HG02973 (cell line): Measurements from ENCODE around the gene KRTCAP2.
A peak's percentile ranks its signal among the peaks of the same experiment; 100 is the strongest.
"Not testable (repeated sequence)": the region's sequence is repeated elsewhere in the genome, so short reads cannot be mapped to it uniquely, and the experiment has no call there.

Source experiments
- ATAC-seq: cut with Tn5 transposase; IDR thresholded peaks from one replicate; pipeline ENCODE4 v1.9.1; 2021; ENCODE audit warnings: moderate library complexity; ENCODE audit not compliant: unreplicated experiment

KRTCAP2 gene

DNA sequence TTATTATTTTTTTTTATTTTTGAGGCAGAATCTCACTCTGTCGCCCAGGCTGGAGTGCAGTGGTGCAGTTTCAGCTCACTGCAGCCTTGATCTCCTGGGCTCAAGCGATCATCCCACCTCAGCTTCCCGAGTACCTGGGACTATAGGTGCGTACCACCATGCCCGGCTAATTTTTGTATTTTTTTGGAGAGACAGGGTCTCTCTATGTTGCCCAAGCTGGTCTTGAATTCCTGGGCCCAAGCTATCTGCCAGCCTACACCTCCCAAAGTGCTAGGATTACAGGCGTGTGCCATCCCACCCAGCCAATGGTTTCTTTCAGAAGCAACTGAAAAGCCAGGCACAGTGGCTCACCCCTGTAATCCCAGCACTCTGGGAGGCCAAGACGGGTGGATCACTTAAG lies 2.3 kb downstream of the KRTCAP2 start:
- ATAC-seq: no peak

DNA sequence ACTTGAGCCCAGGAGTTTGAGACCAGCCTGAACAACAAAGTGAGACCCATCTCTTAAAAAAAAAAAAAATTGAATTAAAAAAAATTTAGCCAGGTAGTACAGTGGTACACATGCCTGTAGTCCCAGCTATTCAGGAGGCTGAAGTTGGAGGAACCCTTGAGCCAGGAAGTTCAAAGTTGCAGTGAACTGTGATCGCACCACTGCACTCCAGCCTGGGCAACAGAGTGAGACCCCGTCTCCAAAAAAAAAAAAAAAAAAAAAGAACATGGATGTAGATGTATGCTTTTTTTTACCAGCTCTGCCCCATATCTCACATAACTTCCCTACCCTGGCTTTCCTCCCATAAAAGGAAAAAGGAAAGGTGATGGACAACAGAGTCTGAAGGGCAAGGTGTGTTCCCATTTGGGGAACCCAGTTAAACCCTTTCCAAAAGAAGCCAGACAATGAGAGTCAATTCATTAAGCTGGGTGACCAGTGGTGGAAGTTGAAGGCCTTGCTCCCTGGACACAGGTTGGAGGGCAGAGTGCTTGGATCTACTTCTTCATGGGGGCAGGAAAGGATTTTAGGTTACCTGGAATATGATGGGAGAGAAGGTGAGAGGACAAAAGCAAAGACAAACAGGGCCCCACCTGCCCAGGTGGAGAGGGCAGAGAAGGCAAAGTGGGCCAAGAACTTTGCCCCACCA lies 2.9 kb downstream of the KRTCAP2 start:
- ATAC-seq: no peak

DNA sequence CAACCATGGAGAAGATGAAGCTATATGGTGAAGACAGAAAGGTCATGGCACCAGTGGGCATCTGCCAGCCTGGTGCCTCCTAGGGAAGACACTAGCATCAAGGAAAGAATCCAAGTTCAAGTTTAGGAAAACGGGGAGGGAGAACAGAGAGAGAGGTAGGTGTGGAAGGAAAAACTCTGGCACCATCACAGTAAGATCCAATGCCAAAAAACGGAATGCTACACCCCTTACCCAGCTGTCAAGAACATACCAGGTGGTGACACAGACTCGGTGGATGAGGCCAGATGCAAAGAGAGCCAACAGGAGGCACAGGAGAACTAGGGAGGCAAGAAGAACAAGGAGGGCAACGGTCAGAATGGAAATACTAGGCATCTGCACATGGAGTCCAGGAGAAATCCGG lies 3.6 kb downstream of the KRTCAP2 start:
- no peak for ATAC-seq

DNA sequence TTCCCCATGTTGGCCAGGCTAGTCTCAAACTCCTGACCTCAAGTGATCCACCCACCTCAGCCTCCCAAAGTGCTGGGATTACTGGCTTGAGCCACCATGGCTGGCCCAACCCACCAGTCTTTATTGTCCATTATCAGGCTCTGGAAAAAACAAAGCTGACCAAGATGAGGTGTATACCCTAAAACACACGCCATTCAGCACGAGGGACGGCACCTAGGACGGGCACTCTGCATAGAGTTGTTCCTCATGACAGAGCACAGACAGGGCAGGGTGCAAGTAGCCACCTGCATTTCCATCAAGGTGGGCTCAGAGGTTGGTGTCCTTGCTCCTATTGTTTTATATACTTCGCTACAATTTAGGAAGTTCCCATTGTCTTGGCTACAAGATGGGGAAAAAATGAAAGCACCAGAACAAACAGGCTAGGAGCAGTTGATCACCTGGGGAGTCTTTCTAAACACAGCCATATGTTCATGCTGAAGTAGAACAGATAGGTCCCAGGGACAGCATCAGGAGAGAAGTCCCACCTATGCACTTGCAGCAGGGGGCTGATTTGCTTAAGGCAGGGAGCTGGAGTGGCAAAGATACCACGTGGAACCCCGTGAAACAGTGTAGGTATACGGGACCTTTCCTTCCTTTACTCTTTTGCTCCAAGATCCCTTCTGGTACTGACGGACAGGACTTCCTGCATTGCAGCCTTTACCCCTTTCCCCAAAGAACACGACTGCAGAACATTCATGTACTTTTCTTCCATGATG lies 4.5 kb downstream of the KRTCAP2 start:
- ATAC-seq: no peak

DNA sequence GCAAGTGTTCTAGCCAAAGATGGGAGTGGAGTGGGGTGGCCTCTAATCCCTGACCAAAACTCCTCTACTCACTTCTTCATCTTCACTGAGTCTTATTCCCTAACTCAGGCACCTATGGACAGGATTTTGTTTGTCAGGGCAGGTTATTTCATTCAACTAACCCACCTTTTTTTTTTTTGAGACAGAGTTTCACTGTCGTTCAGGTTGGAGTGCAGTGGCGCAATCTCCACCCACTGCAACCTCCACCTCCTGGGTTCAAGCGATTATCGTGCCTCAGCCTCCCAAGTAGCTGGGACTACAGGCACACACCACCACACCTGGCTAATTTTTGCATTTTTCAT lies 5.0 kb downstream of the KRTCAP2 start:
- not testable (repeated sequence) for ATAC-seq

DNA sequence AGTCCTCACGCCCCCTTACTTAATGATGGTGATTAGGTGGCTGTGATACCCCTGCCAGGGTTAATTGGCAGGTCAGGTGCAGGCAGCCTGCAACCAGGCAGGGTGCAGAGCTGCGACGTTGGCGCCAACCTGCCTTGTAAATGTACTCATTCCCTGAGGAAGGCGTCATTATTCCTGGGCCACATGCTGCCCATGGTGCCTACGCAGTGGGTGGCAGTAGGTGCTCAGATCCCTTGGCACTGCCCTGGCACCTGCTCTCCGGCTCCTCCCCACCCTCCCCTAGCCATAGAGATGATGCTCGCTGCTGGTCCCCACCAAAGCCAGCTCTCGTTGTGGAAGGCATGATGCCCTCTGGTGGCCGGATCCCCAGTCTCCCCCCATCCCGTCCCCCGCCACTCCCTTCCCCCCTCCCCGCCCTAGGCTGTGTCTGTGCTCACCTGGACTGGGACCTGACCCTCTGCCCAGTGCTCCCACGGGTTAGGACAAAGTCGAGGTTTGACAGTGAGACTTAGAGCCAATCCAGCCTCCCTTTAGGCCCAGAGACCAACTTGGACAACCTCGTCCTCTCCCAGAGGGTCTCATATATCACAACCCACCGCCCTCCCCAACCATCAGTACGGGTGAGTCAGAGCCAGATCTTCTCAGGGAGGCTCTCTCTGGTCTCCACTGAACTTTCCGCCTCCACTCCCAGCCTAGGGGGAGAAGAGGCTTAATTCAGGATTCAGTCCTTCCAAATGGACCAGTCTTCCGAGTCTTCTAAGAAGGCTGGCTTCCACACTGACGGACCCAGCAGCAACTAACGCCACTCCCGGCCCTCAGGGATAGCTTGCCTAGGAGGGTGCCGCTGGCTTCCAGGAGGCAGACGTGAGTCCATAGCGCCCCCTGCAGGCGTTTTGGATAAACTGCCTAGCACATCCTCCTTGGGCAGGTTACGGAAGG lies 5.7 kb downstream of the KRTCAP2 start:
- ATAC-seq: no peak

DNA sequence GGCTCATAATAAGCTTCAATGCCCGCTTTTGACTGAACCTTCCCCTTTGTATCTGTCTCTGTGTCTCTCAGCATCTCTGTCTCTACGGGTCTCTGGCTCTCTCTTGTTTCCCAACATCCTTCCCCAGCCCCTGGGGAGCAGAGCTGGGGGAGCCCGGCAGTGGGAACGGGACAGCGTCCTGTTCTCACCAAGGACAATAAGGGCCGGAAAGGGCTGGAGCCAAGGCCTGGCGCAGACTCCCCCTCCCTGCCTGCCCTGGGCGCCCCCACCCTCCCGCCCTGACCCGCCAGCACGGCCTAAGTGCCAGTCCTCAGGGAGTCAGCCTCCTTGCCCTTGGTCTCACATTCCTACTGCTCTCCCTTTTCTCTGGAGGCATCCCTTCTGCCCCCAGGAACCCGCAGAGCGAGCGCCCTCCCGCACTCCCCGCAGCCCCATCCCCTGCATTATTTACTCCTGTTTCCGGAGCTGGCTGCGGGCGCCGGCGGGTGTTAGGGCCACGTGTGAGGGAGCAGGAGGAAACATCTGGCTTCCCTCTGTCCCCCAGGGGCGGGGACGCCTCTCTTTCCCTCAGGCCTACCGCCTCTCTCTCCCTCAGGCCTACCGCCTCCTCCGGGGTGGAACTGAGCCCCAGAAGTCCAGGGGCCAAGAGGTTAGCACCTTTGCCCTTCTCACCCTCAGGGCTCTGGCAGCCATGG lies 6.5 kb downstream of the KRTCAP2 start:
- no peak for ATAC-seq

DNA sequence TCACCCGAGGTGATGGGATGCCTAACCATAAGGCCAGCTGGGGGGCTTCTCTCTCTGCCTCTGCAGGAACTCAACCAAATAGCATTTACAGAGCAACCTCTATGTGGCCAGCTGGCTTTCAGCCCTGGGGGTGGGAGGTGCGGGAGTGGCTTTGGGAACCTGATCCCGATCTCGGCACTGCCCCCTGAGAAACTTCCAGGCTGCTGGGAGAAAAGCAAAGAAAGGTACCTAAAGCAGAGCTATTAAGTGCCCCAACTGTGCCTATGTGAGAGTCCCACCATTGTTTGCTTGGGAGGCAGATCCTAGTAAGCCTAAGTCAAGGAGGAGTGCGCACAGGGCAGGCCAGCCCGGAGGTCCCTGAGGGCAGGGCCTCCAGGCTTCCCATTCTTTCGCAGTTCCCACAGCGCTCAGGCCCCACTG lies 7.0 kb downstream of the KRTCAP2 start:
- no peak for ATAC-seq

DNA sequence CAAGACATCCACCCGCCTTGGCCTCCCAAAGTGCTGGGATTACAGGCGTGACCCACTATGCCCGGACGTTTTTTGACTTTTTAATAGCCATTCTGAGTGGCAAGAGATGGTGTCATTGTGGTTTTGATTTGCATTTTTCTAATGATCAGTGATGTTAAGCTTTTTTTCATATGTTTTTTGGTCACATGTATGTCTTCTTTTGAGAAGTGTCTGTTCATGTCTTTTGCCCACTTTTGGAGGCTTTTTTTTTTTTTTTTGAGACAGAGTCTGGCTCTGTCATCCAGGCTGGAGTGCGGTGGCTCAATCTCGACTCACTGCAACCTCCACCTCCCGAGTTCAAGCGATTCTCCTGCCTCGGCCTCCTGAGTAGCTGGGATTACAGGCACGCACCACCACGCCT lies 8.5 kb downstream of the KRTCAP2 start:
- ATAC-seq: not testable (repeated sequence)

DNA sequence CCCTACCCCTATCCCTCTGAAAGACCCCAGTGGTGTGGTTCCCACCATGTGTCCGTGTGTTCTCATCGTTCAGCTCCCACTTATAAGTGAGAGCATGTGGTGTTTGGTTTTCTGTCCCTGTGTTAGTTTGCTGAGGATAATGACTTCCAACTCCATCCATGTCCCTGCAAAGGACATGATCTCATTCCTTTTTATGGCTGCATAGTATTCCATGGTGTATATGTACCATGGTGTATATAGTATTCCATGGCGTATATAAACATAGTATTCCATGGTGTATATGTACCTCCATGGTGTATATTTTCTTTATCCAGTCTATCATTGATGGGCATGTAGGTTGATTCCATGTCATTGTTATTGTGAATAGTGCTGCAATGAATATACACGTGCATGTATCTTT lies 9.3 kb downstream of the KRTCAP2 start:
- ATAC-seq: not testable (repeated sequence)

DNA sequence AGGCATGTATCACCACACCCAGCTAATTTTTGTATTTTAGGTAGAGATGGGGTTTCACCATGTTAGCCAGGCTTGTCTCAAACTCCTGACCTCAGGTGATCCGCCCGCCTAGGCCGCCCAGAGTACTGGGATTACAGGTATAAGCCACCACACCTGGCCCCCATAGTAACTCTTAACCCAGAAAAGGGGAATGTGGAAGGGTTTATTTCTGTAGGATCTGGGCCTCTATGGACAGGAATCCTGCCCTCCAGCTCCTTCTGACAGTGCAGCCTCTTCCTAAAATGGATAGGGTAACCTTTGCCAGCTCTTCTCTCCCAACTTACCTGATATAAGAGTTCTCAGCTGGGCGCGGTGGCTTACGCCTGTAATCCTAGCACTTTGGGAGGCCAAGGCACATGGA lies 10.5 kb downstream of the KRTCAP2 start:
- not testable (repeated sequence) for ATAC-seq

DNA sequence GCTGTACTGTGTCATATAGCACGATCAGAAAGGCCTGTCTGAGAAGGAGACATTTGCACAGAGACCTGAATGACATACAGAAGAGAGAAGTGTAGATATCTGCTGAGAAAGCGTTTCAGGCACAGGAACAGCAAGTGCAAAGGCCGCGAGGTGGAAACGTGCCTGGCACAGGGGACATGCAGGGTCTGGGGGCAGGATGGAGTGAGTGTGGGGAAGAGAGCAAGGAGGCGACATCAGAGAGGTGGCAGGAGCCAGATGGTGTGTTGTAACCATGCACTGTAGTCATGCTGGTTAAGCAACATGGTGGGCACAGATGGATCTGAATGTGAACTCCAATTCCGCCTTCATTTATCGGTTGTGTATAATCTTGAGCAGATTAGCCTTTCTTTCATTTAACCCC lies 13.0 kb downstream of the KRTCAP2 start:
- ATAC-seq: no peak

DNA sequence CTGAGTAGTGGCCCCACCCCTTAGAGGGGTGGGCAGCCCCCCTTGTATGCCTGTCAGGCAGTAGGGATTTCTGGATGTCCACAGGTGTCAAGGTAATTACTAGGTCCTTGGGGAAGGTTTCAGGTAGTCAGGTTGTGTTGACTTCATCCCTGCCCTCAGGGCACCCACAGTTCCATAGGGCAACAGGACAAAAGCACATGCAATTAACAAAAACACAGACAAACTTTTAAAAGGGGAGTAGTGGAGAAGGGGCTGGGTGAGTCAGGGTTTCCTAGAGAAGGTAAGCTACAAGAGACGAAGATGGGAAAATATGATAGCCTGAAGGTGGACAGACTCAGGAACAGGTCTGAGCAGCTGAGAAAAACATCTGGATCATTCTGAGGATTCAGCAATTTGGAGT lies 14.1 kb downstream of the KRTCAP2 start:
- no peak for ATAC-seq

DNA sequence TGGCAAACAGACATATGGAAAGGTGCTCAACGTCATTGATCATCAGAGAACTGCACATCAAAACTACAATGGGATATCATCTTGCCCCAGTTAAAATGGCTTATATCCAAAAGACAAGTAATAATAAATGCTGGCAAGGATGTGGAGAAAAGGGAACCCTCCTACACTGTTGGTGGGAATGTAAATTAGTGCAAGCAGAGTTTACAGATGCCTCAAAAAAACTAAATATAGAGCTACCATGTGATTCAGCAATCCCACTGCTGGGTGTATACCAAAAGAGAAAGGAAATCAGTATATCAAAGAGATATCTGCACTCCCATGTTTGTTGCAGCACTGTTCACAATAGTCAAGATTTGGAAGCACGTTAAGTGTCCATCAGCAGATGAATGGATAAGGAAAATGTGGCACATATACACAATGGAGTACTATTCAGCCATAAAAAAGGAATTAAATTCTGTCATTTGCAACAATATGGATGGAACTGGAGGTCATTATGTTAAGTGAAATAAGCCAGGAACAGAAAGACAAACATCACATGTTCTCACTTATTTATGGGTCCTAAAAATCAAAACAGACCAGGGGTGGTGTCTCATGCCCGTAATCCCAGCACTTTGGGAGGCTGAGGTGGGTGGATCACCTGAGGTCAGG lies 17.0 kb downstream of the KRTCAP2 start:
- not testable (repeated sequence) for ATAC-seq

DNA sequence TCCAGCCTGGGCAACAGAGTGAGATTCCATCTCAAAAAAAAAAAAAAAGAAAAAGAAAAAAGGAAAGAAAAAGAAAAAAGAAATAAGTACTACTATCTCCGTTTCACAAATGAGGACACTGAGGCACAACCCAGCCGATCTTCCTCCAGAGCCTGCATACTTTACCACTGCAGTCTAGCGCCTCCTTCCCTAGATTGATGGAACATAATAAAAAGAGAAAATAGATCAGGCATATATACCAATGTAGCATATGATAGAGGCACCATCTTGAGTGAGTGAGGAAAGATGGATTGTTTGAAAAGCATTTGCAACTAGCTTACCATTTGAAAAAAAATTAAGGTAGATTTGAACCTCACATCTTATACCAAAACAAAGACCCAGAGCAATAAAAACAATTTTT lies 27.6 kb downstream of the KRTCAP2 start:
- no peak for ATAC-seq

DNA sequence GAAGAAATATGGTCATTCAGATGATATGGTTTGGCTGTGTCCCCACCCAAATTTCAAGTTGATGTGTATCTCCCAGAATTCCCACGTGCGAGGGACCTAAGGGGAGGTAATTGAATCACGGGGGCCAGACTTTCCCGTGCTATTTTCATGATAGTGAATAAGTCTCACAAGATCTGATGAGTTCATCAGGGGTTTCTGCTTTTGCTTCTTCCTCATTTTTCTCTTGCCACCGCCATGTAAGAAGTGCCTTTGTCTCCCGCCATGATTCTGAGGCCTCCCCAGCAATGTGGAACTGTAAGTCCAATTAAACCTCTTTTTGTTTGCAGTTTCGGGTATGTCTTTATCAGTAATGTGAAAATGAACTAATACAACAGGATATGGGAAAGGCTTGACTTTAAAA lies 31.4 kb downstream of the KRTCAP2 start:
- no peak for ATAC-seq

DNA sequence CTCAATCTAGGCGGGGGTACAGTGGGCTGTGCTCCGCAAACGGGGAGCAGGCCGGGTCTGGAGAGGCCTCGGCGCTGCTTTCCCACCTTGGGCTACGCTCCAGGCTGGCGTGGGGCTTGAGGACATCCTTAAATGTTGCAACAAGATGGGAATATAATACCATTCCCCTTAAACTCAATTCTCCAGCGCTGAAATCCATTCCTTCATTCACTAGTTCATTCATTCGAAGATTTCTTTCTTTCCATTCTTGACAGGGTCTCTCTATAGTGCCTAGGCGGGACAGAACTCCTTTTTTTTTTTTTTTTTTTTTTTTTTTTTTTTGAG lies 32.5 kb downstream of the KRTCAP2 start:
- no peak for ATAC-seq

DNA sequence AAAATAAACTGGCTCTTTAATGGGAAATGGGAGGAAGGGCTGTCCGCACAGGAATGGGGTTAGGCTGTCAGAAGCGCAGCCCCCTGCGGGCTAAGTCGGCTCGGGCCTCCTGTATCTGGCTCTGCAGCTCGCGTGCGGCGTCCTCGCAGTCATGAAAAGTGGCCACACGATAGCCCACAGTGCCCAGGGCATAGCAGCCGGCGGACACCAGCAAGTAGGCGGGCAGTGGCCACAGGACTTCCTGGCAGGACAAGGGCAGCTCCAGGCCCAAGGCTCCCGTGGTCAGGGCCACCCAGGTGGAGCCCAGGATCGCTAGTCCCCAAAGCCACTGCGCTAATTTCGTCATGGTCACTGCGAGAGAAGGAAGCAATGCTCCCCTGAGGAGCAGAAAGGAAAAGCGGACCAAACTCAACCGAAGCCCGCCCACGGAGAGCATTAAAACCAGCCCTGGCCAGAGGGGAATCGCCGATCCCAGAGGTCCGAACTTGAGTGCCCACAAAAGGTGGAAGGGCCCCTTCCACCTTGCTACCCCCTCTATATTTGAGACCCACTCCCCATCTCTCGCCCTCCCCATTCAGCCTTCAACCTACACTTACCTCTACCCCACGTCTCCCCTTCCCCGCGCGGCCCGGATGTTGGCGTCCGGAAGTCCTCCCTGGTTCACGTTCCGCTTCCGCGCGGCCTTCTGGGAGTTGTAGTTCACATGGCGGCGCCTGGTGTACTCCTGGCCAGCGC lies 33.0 kb downstream of the KRTCAP2 start, which contains the start of gene DPM3:
Gene DPM3 (minus strand): TSS at position 637 of the 735 bp plus-strand sequence. CDS start 291 bp downstream, at position 346.
- peak; percentile 52 for ATAC-seq

DNA sequence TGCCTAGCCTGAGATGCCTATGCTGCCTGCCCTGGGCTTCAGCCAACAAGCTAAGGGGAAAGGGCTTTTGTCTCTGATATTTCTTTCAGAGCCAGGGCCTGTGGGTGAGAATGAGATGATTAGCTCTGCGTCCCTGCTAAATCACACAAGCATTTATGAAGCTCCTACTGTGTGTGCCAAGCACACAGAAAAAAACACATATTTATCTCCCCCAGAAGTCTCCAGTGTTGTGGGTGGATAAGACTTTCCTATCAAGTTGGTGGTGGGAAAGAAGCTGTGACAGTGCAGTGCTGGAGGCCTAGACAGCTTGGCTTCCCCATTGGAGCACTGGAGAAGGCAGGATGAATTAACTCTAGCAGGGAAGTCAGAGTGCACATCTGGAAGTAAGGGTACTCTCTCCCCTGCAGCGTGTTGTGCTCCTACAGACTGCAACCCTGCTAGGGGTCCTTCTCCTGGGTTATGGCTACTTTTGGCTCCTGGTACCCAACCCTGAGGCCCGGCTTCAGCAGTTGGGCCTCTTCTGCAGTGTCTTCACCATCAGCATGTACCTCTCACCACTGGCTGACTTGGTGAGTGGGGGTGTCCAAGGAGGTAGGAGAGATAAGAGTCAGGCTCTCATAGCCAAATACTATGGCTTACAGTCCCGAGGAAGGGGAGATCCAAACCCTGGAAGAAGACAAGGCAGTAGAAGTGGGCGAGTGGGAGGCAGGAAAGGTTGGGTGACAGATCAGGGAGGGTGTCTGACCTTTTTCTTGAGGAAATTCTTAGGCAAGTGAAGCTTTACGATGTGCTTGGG lies 35.8 kb downstream of the KRTCAP2 start:
- no peak for ATAC-seq
